Loucy (cell line): ENCODE data around the gene FMN1.

Experiments used
- H2AFZ ChIP-seq: fragments of 200-600 bp; sonication (generic); 2 replicates; pipeline ENCODE4 v1.6.0; 2016; ENCODE audit warnings: antibody characterized with exemption, mild to moderate bottlenecking, low read length, moderate library complexity
- H3F3A ChIP-seq: fragments of 200-600 bp; 2 replicates; pipeline ENCODE4 v1.6.0; 2016; ENCODE audit warnings: antibody characterized with exemption, low read depth, mild to moderate bottlenecking
- H3K27me3 ChIP-seq: fragments of 200-600 bp; sonication (generic); 2 replicates; pipeline ENCODE4 v1.6.1; 2014; ENCODE audit warnings: low read length, mild to moderate bottlenecking; ENCODE audit not compliant: insufficient read depth, poor library complexity, severe bottlenecking
- H3K36me3 ChIP-seq: fragments of 200-600 bp; sonication (generic); 2 replicates; pipeline ENCODE4 v1.6.1; 2016; ENCODE audit warnings: low read length; ENCODE audit not compliant: insufficient read depth
- H3K4me1 ChIP-seq: fragments of 200-600 bp; sonication (generic); 2 replicates; pipeline ENCODE4 v1.5.1; 2014; ENCODE audit warnings: low read length, mild to moderate bottlenecking; ENCODE audit not compliant: insufficient read depth, poor library complexity, severe bottlenecking
- H3K4me2 ChIP-seq: fragments of 200-600 bp; sonication (generic); 2 replicates; pipeline ENCODE4 v1.6.0; 2014; ENCODE audit warnings: antibody characterized with exemption, low read length, low read depth, mild to moderate bottlenecking; ENCODE audit not compliant: poor library complexity, severe bottlenecking
- H3K4me3 ChIP-seq: fragments of 200-600 bp; sonication (generic); 2 replicates; pipeline ENCODE4 v1.5.1; 2014; ENCODE audit warnings: low read length, mild to moderate bottlenecking, mixed read lengths; ENCODE audit not compliant: poor library complexity, severe bottlenecking
- H3K79me2 ChIP-seq: fragments of 200-600 bp; sonication (generic); 2 replicates; pipeline ENCODE4 v1.6.1; 2014; ENCODE audit warnings: low read length; ENCODE audit not compliant: insufficient read depth
- H3K9ac ChIP-seq: fragments of 200-600 bp; sonication (generic); 2 replicates; pipeline ENCODE4 v1.6.0; 2014; ENCODE audit warnings: mild to moderate bottlenecking, low read depth, low read length, moderate library complexity; ENCODE audit not compliant: poor library complexity, severe bottlenecking
- H3K9me2 ChIP-seq: fragments of 200-600 bp; sonication (generic); replicated peaks from 2 replicates; pipeline ENCODE4 v1.6.1; 2016; ENCODE audit warnings: low read depth, low read length, mixed read lengths
- H3K9me3 ChIP-seq: fragments of 200-600 bp; sonication (generic); 2 replicates; pipeline ENCODE4 v1.6.1; 2014; ENCODE audit warnings: mild to moderate bottlenecking, antibody characterized with exemption, low read length, low read depth; ENCODE audit not compliant: insufficient read depth
- H4K20me1 ChIP-seq: fragments of 200-600 bp; sonication (generic); 2 replicates; pipeline ENCODE4 v1.6.0; 2014; ENCODE audit warnings: antibody characterized with exemption, low read length, mild to moderate bottlenecking; ENCODE audit not compliant: insufficient read depth, poor library complexity, severe bottlenecking
- EZH2phosphoT487 ChIP-seq: fragments of 200-600 bp; IDR thresholded peaks from 2 replicates; pipeline ENCODE4 v1.6.1; 2018; ENCODE audit warnings: antibody characterized with exemption, mild to moderate bottlenecking, moderate library complexity, borderline replicate concordance
- TF ChIP-seq, protein P1 (sequence below): fragments of 200-600 bp; sonication (generic); conservative IDR thresholded peaks from 2 replicates; pipeline ENCODE4 v1.5.1; 2014; ENCODE audit warnings: mild to moderate bottlenecking, antibody characterized with exemption, low read length

The FMN1 gene

DNA sequence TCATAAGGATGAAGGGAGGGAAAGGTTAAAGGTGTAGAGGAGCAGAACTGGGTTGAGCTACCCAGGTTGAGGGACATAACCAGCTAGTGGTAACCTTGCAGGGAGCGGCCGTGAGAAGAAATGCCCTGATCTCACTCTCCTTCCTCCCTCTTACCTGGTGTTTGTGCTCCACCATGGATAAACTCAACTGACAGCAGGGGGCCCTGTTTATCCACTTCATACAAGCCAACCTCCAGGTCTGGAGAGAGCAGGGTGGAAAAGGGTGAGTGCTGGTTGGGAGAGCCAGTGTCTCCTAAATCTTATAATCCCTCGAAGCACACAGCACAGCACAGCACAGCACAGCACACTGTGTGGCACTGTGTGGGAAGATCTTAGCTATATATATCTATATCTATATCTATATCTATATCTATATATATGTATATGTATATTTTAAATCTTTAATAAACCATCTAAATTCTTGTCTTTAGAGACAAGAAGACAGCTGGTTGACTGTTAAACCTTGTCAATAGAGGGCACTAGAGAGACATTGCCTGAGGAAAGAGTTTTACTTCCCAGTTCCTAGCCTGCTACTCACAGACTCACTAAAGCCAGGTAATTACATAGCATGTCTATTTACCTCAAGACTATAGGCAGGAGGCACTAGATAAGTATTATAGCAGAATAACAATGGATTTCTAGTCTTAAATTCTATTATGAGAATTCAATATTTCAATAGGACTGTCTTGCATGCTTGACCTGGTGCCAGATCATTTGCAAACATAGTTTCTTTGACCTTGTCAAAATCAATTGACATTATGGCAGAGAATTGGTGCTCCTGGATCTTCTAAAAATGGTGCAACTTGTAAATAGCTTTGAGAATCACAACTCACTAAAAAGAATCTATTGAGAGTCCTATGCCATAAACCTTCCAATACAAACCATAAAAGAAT lies 21.7 kb upstream of the FMN1 start:
- Histone ChIP-seq H3K27me3 (no peaks in the 10 kb centered on the region), H3K36me3 (no peaks in the 10 kb centered on the region), H3K9me2 (no peaks in the 10 kb centered on the region), H3K4me2 (no peak overlapping the region), H3K4me3 (no peak overlapping the region), H3K79me2 (no peaks in the 10 kb centered on the region), H2AFZ (peak overlapping the region; percentile 25; the same call in 1 of the 2 replicates), H3K4me1 (peaks cover 20% of the 10 kb centered on the region), H4K20me1 (no peaks in the 10 kb centered on the region), H3K9me3 (no peaks in the 10 kb centered on the region), H3F3A (no peaks in the 10 kb centered on the region), H3K9ac (no peak overlapping the region)
- TF ChIP-seq, protein P1, sequence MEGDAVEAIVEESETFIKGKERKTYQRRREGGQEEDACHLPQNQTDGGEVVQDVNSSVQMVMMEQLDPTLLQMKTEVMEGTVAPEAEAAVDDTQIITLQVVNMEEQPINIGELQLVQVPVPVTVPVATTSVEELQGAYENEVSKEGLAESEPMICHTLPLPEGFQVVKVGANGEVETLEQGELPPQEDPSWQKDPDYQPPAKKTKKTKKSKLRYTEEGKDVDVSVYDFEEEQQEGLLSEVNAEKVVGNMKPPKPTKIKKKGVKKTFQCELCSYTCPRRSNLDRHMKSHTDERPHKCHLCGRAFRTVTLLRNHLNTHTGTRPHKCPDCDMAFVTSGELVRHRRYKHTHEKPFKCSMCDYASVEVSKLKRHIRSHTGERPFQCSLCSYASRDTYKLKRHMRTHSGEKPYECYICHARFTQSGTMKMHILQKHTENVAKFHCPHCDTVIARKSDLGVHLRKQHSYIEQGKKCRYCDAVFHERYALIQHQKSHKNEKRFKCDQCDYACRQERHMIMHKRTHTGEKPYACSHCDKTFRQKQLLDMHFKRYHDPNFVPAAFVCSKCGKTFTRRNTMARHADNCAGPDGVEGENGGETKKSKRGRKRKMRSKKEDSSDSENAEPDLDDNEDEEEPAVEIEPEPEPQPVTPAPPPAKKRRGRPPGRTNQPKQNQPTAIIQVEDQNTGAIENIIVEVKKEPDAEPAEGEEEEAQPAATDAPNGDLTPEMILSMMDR = peak; percentile 64
- no peak for TF ChIP-seq EZH2phosphoT487

DNA sequence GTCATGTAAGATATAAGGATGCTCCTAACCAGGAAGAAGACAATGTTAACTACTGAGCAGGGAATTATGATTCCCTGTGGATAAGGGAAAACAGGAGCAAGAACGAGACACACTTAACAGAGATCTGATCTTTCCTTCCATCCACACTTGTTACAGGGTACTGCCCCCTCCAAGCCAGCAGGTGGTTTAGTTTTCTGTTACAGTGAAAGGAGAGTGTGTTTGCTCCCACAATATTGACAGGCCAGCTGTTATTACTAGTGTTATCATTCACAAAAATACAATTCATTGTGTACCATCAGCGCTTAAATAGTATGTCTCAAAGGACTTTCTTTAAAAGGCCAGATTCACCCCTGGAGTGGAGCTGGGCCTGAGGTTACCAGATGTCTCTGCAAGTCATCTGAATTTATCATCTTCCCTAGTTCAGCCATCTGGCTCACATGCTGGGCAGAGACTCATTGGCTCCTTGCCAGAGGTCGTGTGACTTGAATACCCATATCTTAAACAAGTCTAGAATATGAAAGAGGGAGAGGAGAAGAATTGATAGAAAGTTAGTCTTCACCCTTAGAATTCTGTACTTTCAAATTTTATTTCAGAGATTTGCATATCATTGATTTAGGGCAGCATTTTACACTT lies 16.8 kb upstream of the FMN1 start:
- Histone ChIP-seq H4K20me1 (no peaks in the 10 kb centered on the region), H3K36me3 (no peaks in the 10 kb centered on the region), H3K9ac (no peak overlapping the region), H3K9me3 (peaks cover 4% of the 10 kb centered on the region; the same call in 1 of the 2 replicates), H3K4me3 (no peak overlapping the region), H3K4me2 (no peak overlapping the region), H3F3A (no peaks in the 10 kb centered on the region), H3K9me2 (no peaks in the 10 kb centered on the region), H2AFZ (no peak overlapping the region), H3K4me1 (peaks cover 34% of the 10 kb centered on the region), H3K27me3 (no peaks in the 10 kb centered on the region), H3K79me2 (no peaks in the 10 kb centered on the region)
- no peak for TF ChIP-seq EZH2phosphoT487
- TF ChIP-seq, protein P1 = peak; percentile 5; the same call in 1 of the 2 replicates

DNA sequence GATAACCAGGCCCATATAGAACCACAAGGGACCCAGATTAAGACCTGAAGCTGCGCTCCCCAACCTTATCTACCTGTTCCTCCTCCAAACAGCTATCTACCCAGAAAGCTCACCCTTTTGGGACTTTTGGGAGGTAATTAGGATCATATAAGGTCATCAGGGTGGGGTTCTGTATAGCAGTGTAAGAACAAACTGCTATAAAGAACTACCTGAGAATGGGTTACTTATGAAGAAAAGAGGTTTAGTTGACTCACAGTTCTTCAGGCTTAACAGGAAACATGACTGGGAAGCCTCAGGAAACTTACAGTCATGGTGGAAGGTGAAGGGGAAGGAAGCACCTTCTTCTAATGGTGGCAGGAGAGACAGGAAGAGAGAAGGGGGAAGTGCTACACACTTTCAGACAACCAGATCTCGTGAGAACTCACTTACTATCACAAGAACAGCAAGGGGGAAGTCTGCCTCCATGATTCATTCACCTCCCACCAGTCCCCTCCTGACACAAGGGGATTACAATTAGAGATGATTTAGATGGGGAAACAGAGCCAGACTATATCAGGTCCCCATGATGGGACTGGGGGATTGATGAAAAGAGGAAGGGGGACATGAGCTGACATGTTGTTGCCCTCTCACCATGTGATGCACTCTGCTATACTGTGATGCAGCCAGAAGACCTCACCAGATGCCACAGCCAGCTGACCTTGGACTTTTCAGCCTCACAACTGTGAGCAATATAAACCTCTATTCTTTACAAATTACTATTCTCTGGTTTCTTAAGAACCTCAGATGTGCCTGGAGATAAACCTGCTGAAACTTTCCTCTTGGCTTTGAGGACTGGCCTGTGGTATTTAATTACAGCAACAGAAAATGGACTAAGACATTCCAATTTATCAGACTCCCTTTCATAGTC lies 15.3 kb upstream of the FMN1 start:
- H3K4me1 ChIP-seq = peaks cover 42% of the 10 kb centered on the region
- no peak overlapping the region for H3K9ac ChIP-seq
- no peak overlapping the region for H3K4me3 ChIP-seq
- no peaks in the 10 kb centered on the region for H3F3A ChIP-seq
- no peaks in the 10 kb centered on the region for H3K79me2 ChIP-seq
- no peaks in the 10 kb centered on the region for H3K36me3 ChIP-seq
- TF ChIP-seq EZH2phosphoT487 = no peak
- TF ChIP-seq, protein P1 = no peak
- H3K9me3 ChIP-seq = peaks cover 4% of the 10 kb centered on the region; the same call in 1 of the 2 replicates
- H3K27me3 ChIP-seq = no peaks in the 10 kb centered on the region
- no peaks in the 10 kb centered on the region for H3K9me2 ChIP-seq
- H2AFZ ChIP-seq = 0 out of 2 replicates have a peak overlapping the region, but pooled peaks have one; percentile 2
- H4K20me1 ChIP-seq = no peaks in the 10 kb centered on the region
- H3K4me2 ChIP-seq = no peak overlapping the region
